CD4-positive, alpha-beta T cell (primary cell): ENCODE results near the gene NIN. TPM values are rescaled to one million over a fixed set of nuclear protein-coding genes. Genes with fewer than 3 reads are reported as not detected.

Experiments used
- ATAC-seq: fragments of 200-7000 bp; cut with Tn5 transposase; one replicate; pipeline ENCODE4 v1.10.0; 2022; ENCODE audit warnings: mild to moderate bottlenecking; ENCODE audit not compliant: poor library complexity
- CTCF ChIA-PET: fragments of 350-600 bp; sonication (Branson Sonifier 250); formaldehyde crosslinking; loops from one replicate; lab custom pipeline; 2021; ENCODE audit warnings: antibody characterized with exemption, inconsistent platforms; lab: Charles Lee
- POLR2A ChIA-PET: fragments of 350-600 bp; sonication (Branson Sonifier 250); formaldehyde crosslinking; loops from one replicate; lab custom pipeline; 2021; ENCODE audit warnings: antibody characterized with exemption, inconsistent platforms; lab: Charles Lee
- DNase-seq, 14 experiments: peaks; one replicate each; pipeline ENCODE4 v3.0.0-alpha.2; 2013 to 2020; ENCODE audit warnings: mixed read lengths in 2 of 14
- H3K27ac ChIP-seq, 2 donors: one replicate each; pipeline versions ENCODE4 v1.5.1 to v1.7.0; 2013; ENCODE audit warnings: low read length in 2 of 2, low read depth in 1 of 2, mild to moderate bottlenecking in 1 of 2
- H3K27me3 ChIP-seq, 2 experiments: 1 replicate in 1 of 2; 2 replicates in 1 of 2; pipeline versions ENCODE4 v1.6.1 to v1.7.0; 2013; ENCODE audit warnings: low read length in 2 of 2, control low read depth in 1 of 2, mild to moderate bottlenecking in 1 of 2, moderate library complexity in 1 of 2; ENCODE audit not compliant: insufficient read depth in 2 of 2, control insufficient read depth in 1 of 2
- H3K36me3 ChIP-seq: one replicate; pipeline ENCODE4 v1.6.1; 2013; ENCODE audit warnings: low read length, control low read depth; ENCODE audit not compliant: insufficient read depth
- H3K4me1 ChIP-seq: one replicate; pipeline ENCODE4 v1.6.1; 2013; ENCODE audit warnings: low read length, control low read depth; ENCODE audit not compliant: insufficient read depth
- H3K4me3 ChIP-seq: one replicate; pipeline ENCODE4 v1.5.1; 2013; ENCODE audit warnings: mild to moderate bottlenecking, low read length, moderate library complexity
- H3K9me3 ChIP-seq, 2 experiments: 1 replicate in 1 of 2; 2 replicates in 1 of 2; pipeline versions ENCODE4 v1.6.1 to v1.7.0; 2013; ENCODE audit warnings: low read length in 2 of 2, mild to moderate bottlenecking in 2 of 2, control low read depth in 1 of 2, moderate library complexity in 1 of 2; ENCODE audit not compliant: control insufficient read depth in 1 of 2, insufficient read depth in 1 of 2
- H3K27ac Mint-ChIP-seq: one replicate; pipeline ENCODE4 v1.8.0; 2020; ENCODE audit warnings: mixed read lengths
- H3K27me3 Mint-ChIP-seq: one replicate; pipeline ENCODE4 v1.8.0; 2021; ENCODE audit warnings: mixed read lengths
- H3K36me3 Mint-ChIP-seq: one replicate; pipeline ENCODE4 v1.8.0; 2021; ENCODE audit warnings: low read depth, mixed read lengths
- H3K4me1 Mint-ChIP-seq: one replicate; pipeline ENCODE4 v1.8.0; 2021; ENCODE audit warnings: low read depth, mixed read lengths
- H3K4me3 Mint-ChIP-seq: one replicate; pipeline ENCODE4 v1.8.0; 2020; ENCODE audit warnings: mild to moderate bottlenecking, mixed read lengths
- H3K9me3 Mint-ChIP-seq: one replicate; pipeline ENCODE4 v1.8.0; 2020; ENCODE audit warnings: mixed read lengths
- intact Hi-C, 2 experiments: fragments of 100-400 bp; cut with DNase I in 1 of 2; cut with micrococcal nuclease in 1 of 2; formaldehyde crosslinking; loops; one replicate each; pipeline versions ENCODE4 v1.15.1 to v1.9.0; 2023 to 2025; cut with DNase I, micrococcal nuclease
- total RNA-seq, 174 experiments: library from RNA in 2 of 174; stranded (reverse) in 2 of 174; gene quantifications; one replicate each; pipeline ENCODE4 v1.2.3 and lab custom pipeline; 2021 to 2026
- TF ChIP-seq, protein P1 (sequence below): fragments of 200-600 bp; IDR thresholded peaks from one replicate; pipeline ENCODE4 v1.8.0; 2022; ENCODE audit warnings: antibody characterized with exemption, mild to moderate bottlenecking

NIN gene
- total RNA-seq, 2 experiments from 2014 or later: 96.8 to 98.5 TPM

- no peak overlapping the region for H3K27ac Mint-ChIP-seq
- TF ChIP-seq, protein P1, sequence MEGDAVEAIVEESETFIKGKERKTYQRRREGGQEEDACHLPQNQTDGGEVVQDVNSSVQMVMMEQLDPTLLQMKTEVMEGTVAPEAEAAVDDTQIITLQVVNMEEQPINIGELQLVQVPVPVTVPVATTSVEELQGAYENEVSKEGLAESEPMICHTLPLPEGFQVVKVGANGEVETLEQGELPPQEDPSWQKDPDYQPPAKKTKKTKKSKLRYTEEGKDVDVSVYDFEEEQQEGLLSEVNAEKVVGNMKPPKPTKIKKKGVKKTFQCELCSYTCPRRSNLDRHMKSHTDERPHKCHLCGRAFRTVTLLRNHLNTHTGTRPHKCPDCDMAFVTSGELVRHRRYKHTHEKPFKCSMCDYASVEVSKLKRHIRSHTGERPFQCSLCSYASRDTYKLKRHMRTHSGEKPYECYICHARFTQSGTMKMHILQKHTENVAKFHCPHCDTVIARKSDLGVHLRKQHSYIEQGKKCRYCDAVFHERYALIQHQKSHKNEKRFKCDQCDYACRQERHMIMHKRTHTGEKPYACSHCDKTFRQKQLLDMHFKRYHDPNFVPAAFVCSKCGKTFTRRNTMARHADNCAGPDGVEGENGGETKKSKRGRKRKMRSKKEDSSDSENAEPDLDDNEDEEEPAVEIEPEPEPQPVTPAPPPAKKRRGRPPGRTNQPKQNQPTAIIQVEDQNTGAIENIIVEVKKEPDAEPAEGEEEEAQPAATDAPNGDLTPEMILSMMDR: no peak
- POLR2A ChIA-PET: no interaction called here
- ATAC-seq (no peak), DNase-seq (no peak)
- no peaks in the 10 kb centered on the region for H3K36me3 ChIP-seq
- peaks cover 9% of the 10 kb centered on the region for H3K36me3 Mint-ChIP-seq
- no peak overlapping the region for H3K4me3 Mint-ChIP-seq
- H3K4me3 ChIP-seq: no peak overlapping the region
- no peak overlapping the region for H3K27ac ChIP-seq
- no peaks in the 10 kb centered on the region for H3K9me3 Mint-ChIP-seq
- H3K4me1 Mint-ChIP-seq: peaks cover 15% of the 10 kb centered on the region
- CTCF ChIA-PET: no interaction called here
- no peaks in the 10 kb centered on the region for H3K27me3 Mint-ChIP-seq
- H3K27me3 ChIP-seq: no peaks in the 10 kb centered on the region
- peaks cover 13% of the 10 kb centered on the region for H3K4me1 ChIP-seq
- intact Hi-C loops: no loop called here
- H3K9me3 ChIP-seq: no peaks in the 10 kb centered on the region
Observed at GRCh38 chr14:50670866-50671256, 160.1 kb downstream of the NIN start.

DNA sequence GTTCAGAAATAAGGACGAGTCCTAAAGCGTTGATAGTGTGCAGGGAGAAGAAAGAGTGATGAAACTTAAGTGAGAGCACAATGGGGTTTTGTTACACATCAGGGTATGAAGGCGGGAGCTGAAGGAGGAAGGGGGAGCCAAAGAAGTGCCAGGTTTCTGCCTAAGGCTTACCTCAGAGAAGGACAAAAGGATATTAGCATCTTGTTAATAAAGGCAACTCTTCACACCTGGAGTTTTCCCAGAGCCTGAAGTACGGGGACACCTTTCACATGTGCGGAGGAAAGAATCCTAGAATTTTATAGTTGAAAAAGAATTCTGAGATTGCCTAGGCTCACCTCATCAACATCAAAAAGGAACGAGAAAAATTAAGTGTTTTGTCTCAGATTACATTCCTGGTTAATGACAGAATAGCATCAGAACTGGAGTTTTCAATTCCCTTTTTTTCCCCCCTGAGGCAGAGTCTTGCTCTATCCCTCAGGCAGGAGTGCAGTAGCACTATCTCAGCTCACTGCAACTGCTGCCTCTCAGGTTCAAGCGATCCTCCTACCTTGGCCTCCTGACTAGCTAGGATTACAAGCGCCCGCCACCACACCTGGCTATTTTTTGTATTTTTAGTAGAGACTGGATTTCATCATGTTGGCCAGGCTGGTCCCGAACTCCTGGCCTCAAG lies 160.6 kb downstream of the NIN start:
- no peaks in the 10 kb centered on the region for H3K9me3 Mint-ChIP-seq
- H3K27ac ChIP-seq: no peak overlapping the region
- DNase-seq: no peak
- peaks cover 9% of the 10 kb centered on the region for H3K36me3 Mint-ChIP-seq
- no peak for ATAC-seq
- H3K4me3 Mint-ChIP-seq: peak overlapping the region; percentile 34
- peaks cover 13% of the 10 kb centered on the region for H3K4me1 ChIP-seq
- H3K4me3 ChIP-seq: no peak overlapping the region
- TF ChIP-seq, protein P1: no peak
- no peaks in the 10 kb centered on the region for H3K27me3 Mint-ChIP-seq
- H3K27ac Mint-ChIP-seq: no peak overlapping the region
- CTCF ChIA-PET: no interaction called here
- H3K27me3 ChIP-seq: no peaks in the 10 kb centered on the region
- POLR2A ChIA-PET: no interaction called here
- peaks cover 15% of the 10 kb centered on the region for H3K4me1 Mint-ChIP-seq
- intact Hi-C loops: no loop called here
- H3K36me3 ChIP-seq: no peaks in the 10 kb centered on the region
- H3K9me3 ChIP-seq: no peaks in the 10 kb centered on the region

Other genes with a start within 250 kb of the NIN start
- gene SAV1, start 162.9 kb downstream of the NIN start, total RNA-seq: 1 to 10 TPM; 7.9 to 8.8 TPM
- not detected for gene ABHD12B, start 40.9 kb upstream of the NIN start, total RNA-seq
- gene PYGL, start 113.3 kb upstream of the NIN start, total RNA-seq: under 1 TPM; 0.59 to 0.69 TPM